WI38 (cell line): ENCODE measurements around the gene SCN1B.
"Not testable (repeated sequence)": the region's sequence is repeated elsewhere in the genome, so short reads cannot be mapped to it uniquely, and the experiment has no call there.

Experiments used
- H3K4me3 ChIP-seq: 2 replicates; pipeline ENCODE4 v1.5.1; 2011; ENCODE audit warnings: low read depth, mild to moderate bottlenecking, control low read depth, low read length
- CTCF ChIP-seq: IDR thresholded peaks from 2 replicates; pipeline ENCODE4 v1.5.1; 2012; ENCODE audit warnings: low read depth, mild to moderate bottlenecking, control low read depth, low read length

Gene SCN1B

GRCh38 chr19:35024095-35024494 is 6.2 kb upstream of the SCN1B start:
- TF ChIP-seq CTCF = no peak

GRCh38 chr19:35025969-35026368 is 4.3 kb upstream of the SCN1B start:
- no peak overlapping the region for H3K4me3 ChIP-seq
- no peak for TF ChIP-seq CTCF

More at GRCh38 chr19:35024095-35024494, 6.2 kb upstream of the SCN1B start:
- H3K4me3 ChIP-seq = no peak overlapping the region

- no peak for TF ChIP-seq CTCF
- no peak overlapping the region for H3K4me3 ChIP-seq
These were observed 3.9 kb upstream of the SCN1B start for GRCh38 chr19:35026418-35026817.

GRCh38 chr19:35027009-35027408 is 3.3 kb upstream of the SCN1B start:
- no peak for TF ChIP-seq CTCF
- no peak overlapping the region for H3K4me3 ChIP-seq

DNA sequence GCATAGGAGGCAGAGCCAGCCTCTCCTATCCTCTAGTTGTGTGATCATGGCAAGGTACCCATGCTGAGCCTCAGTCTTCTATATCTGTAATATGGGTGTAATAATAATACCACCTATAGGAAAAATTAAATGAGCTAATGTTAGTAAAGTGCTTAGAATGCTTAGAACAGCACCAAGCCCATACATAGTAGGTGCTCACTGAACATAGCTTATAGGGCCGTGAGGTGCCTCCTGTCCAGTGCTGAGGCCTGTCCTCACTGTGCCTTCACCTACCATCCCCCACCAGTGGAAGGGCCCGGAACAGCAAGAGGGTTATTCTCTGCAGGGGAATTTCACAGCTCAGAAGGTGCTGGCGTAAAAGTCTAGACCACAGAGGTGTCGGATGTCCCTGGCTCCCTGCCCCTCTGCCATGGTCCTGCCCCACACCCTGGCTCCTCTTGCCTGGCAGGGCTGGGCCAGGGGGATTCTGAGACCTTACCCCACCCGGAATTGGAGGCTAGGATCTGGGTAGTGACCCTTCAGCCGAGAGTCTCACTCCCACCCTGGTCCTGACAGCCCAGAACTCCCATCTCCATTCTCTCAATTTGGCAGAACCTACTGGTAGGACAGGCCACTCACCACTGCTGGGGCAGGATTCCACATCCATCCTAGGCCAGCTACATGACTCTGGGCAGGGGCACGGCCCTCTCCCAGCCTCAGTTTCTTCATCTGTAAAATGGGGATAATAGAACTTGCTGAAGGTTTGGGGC is 2.2 kb upstream of the SCN1B start:
- TF ChIP-seq CTCF = no peak
- no peak overlapping the region for H3K4me3 ChIP-seq

DNA sequence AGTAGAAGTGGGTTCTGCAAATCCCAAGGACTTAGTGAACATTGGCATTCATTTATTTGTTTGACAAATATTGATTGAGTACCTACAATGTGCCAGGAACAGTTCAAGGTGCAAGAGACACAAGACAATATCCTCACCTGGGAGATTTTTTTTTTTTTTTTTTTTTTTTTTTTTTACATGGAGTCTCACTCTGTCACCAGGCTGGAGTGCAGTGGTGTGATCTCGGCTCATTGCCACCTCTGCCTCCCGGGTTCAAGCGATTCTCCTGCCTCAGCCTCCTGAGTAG is 1.7 kb upstream of the SCN1B start:
- not testable (repeated sequence) for H3K4me3 ChIP-seq

- H3K4me3 ChIP-seq = not testable (repeated sequence)
These were observed 964 bp upstream of the SCN1B start for GRCh38 chr19:35029275-35029736.

GRCh38 chr19:35029737-35030256 is 473 bp upstream of the SCN1B start:
- TF ChIP-seq CTCF = no peak
- H3K4me3 ChIP-seq = peak overlapping the region; percentile 51
